Lower leg skin (tissue), 3 donors: ENCODE data around the gene SSH2.
"Not testable (repeated sequence)": the region's sequence is repeated elsewhere in the genome, so short reads cannot be mapped to it uniquely, and the experiment has no call there.

ENCODE experiments used
- POLR2A ChIP-seq, 2 donors: fragments of 450-650 bp; IDR thresholded peaks; one replicate each; pipeline ENCODE4 v1.6.1; 2016 to 2017; ENCODE audit warnings: antibody characterized with exemption in 2 of 2, mild to moderate bottlenecking in 1 of 2, moderate library complexity in 1 of 2
- TF ChIP-seq, protein P1 (sequence below), 3 donors: fragments of 450-650 bp; IDR thresholded peaks; one replicate each; pipeline ENCODE4 v1.5.1; 2016; ENCODE audit warnings: antibody characterized with exemption in 3 of 3, mild to moderate bottlenecking in 3 of 3, moderate library complexity in 2 of 3

DNA sequence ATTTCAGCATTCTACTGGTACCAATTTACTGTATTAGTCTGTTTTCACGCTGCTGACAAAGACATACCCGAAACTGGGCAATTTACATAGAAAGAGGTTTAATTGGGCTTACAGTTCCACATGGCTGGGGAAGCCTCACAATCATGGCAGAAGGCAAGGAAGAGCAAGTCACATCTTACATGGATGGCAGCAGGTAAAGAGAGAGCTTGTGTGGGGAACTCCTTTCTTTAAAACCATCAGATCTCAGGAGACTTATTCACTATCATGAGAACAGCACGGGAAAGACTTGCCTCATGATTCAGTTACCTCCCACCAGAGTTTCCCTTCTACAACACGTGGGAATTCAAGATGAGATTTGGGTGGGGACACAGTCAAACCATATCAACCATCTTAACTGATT is 72.9 kb downstream of the SSH2 start:
- TF ChIP-seq POLR2A (IDR thresholded peaks at IDR 0.05) = not testable (repeated sequence)
- TF ChIP-seq, protein P1, sequence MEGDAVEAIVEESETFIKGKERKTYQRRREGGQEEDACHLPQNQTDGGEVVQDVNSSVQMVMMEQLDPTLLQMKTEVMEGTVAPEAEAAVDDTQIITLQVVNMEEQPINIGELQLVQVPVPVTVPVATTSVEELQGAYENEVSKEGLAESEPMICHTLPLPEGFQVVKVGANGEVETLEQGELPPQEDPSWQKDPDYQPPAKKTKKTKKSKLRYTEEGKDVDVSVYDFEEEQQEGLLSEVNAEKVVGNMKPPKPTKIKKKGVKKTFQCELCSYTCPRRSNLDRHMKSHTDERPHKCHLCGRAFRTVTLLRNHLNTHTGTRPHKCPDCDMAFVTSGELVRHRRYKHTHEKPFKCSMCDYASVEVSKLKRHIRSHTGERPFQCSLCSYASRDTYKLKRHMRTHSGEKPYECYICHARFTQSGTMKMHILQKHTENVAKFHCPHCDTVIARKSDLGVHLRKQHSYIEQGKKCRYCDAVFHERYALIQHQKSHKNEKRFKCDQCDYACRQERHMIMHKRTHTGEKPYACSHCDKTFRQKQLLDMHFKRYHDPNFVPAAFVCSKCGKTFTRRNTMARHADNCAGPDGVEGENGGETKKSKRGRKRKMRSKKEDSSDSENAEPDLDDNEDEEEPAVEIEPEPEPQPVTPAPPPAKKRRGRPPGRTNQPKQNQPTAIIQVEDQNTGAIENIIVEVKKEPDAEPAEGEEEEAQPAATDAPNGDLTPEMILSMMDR (IDR thresholded peaks at IDR 0.05) = not testable (repeated sequence)
